ENCODE data around the gene EMX1.

EMX1 gene

GRCh38 chr2:72964146-72964525, 46.8 kb downstream of the EMX1 start:
- no peak for TF ChIP-seq CTCF (IDR thresholded peaks at IDR 0.05; ENCODE audit: insufficient read depth, low read depth, low read length, missing control alignments)
- no peak for DNase-seq (ENCODE audit: low read depth)
- H3K4me3 ChIP-seq (ENCODE audit: low read length) = no peak overlapping the region

GRCh38 chr2:72965016-72965415, 47.7 kb downstream of the EMX1 start:
- H3K4me3 ChIP-seq (ENCODE audit: low read length) = no peak overlapping the region
- DNase-seq (ENCODE audit: low read depth) = no peak
- TF ChIP-seq CTCF (IDR thresholded peaks at IDR 0.05; ENCODE audit: insufficient read depth, low read depth, low read length, missing control alignments) = no peak

- no peak for DNase-seq (ENCODE audit: low read depth)
- H3K4me3 ChIP-seq (ENCODE audit: low read length) = no peak overlapping the region
- TF ChIP-seq CTCF (IDR thresholded peaks at IDR 0.05; ENCODE audit: insufficient read depth, low read depth, low read length, missing control alignments) = no peak
These were observed 48.6 kb downstream of the EMX1 start for GRCh38 chr2:72965770-72966450.

GRCh38 chr2:72968286-72968685, 51.0 kb downstream of the EMX1 start:
- TF ChIP-seq CTCF (IDR thresholded peaks at IDR 0.05; ENCODE audit: insufficient read depth, low read depth, low read length, missing control alignments) = no peak
- no peak overlapping the region for H3K4me3 ChIP-seq (ENCODE audit: low read length)
- no peak for DNase-seq (ENCODE audit: low read depth)

- no peak overlapping the region for H3K4me3 ChIP-seq (ENCODE audit: low read length)
- no peak for TF ChIP-seq CTCF (IDR thresholded peaks at IDR 0.05; ENCODE audit: insufficient read depth, low read depth, low read length, missing control alignments)
- no peak for DNase-seq (ENCODE audit: low read depth)
These were observed 52.4 kb downstream of the EMX1 start for GRCh38 chr2:72969706-72970105.

GRCh38 chr2:72971036-72971435, 53.7 kb downstream of the EMX1 start:
- no peak for TF ChIP-seq CTCF (IDR thresholded peaks at IDR 0.05; ENCODE audit: insufficient read depth, low read depth, low read length, missing control alignments)
- no peak for DNase-seq (ENCODE audit: low read depth)
- H3K4me3 ChIP-seq (ENCODE audit: low read length) = no peak overlapping the region

Measured in epithelial cell of esophagus (primary cell).